K562 (cell line): Measurements from ENCODE around the gene EPHA2. TPM values are rescaled to one million over a fixed set of nuclear protein-coding genes. Genes with fewer than 3 reads are reported as not detected.
A peak's percentile ranks its signal among the peaks of the same experiment; 100 is the strongest.

Experiments used
- ATAC-seq: fragments of 200-7000 bp; cut with Tn5 transposase; 3 replicates; pipeline ENCODE4 v1.9.1; 2020; ENCODE audit warnings: moderate library complexity
- BruUV-seq: library from RNA; stranded (reverse); fragments of 400-500 nt; replicated peaks from 2 replicates; lab custom pipeline; 2021; lab: Mats Ljungman, UMichigan
- CTCF ChIA-PET: fragments of 300-600 bp; formaldehyde crosslinking; extraction: SDS; loops from one replicate; lab custom pipeline; 2021; ENCODE audit warnings: low intra/inter-chr PET ratio; lab: Yijun Ruan, JAX
- POLR2A ChIA-PET: fragments of 300-600, 350-650 bp; sonication (Branson Sonifier 250); formaldehyde crosslinking; extraction: SDS; loops from one replicate; lab custom pipeline; 2021; ENCODE audit warnings: antibody characterized with exemption, inconsistent platforms; lab: Yijun Ruan, JAX
- DNase-seq, 4 experiments: peaks; one replicate each; pipeline versions ENCODE4 v3.0.0 to v3.0.0-alpha.2; 2011 to 2018; ENCODE audit warnings: low spot score in 3 of 4, mixed read lengths in 3 of 4; ENCODE audit errors: extremely low read depth in 1 of 4
- FAIRE-seq: peaks from 2 replicates; lab custom pipeline; 2011; peaks lifted over from hg19 to GRCh38; lab: Jason Lieb, UNC
- H2AFZ ChIP-seq: 2 replicates; pipeline ENCODE4 v1.6.0; 2011; ENCODE audit warnings: low read depth, low read length, control low read depth, inconsistent platforms
- H3K27ac ChIP-seq: fragments of 200-600 bp; 3 replicates; pipeline ENCODE4 v1.8.0; 2011; ENCODE audit warnings: low read depth, mild to moderate bottlenecking, control low read depth, inconsistent platforms, low read length, moderate library complexity, mixed read lengths; ENCODE audit errors: extremely low read depth
- H3K27me3 ChIP-seq, 2 experiments: fragments of 300-600 bp in 1 of 2; 2 replicates in 1 of 2; 3 replicates in 1 of 2; pipeline versions ENCODE4 v1.6.0 to v1.8.0; 2011; ENCODE audit warnings: inconsistent platforms in 2 of 2, low read length in 2 of 2, mild to moderate bottlenecking in 1 of 2, mixed read lengths in 1 of 2, moderate library complexity in 1 of 2; ENCODE audit not compliant: control insufficient read depth in 2 of 2, insufficient read depth in 2 of 2
- H3K36me3 ChIP-seq: fragments of 300-600 bp; 3 replicates; pipeline ENCODE4 v1.8.0; 2011; ENCODE audit warnings: mild to moderate bottlenecking, low read length, inconsistent platforms; ENCODE audit not compliant: control insufficient read depth, insufficient read depth
- H3K4me1 ChIP-seq, 2 experiments: fragments of 200-600 bp in 1 of 2; replicated peaks in 1 of 2; 2 replicates in 1 of 2; 3 replicates in 1 of 2; pipeline versions ENCODE4 v1.5.1 to v1.8.0; 2011; ENCODE audit warnings: inconsistent platforms in 2 of 2, low read length in 2 of 2, mild to moderate bottlenecking in 1 of 2, mixed read lengths in 1 of 2, moderate library complexity in 1 of 2; ENCODE audit not compliant: control insufficient read depth in 2 of 2, insufficient read depth in 2 of 2
- H3K4me2 ChIP-seq: 2 replicates; pipeline ENCODE4 v1.6.1; 2011; ENCODE audit warnings: low read length, control low read depth, inconsistent platforms, mixed read lengths; ENCODE audit not compliant: insufficient read depth
- H3K4me3 ChIP-seq: fragments of 200-600 bp; sonication (generic), shearing (Covaris generic); 2 replicates; pipeline ENCODE4 v1.5.1; 2016; ENCODE audit warnings: control low read depth, inconsistent platforms
- H3K79me2 ChIP-seq: fragments of 200-600 bp; 3 replicates; pipeline ENCODE4 v1.8.0; 2011; ENCODE audit warnings: low read length, inconsistent platforms; ENCODE audit not compliant: control insufficient read depth, insufficient read depth
- H3K9ac ChIP-seq, 2 experiments: 2 replicates each; pipeline versions ENCODE4 v1.6.0 to v1.6.1; 2011; ENCODE audit warnings: low read depth in 2 of 2, low read length in 2 of 2, control low read depth in 1 of 2, inconsistent platforms in 1 of 2, mild to moderate bottlenecking in 1 of 2, mixed read lengths in 1 of 2; ENCODE audit not compliant: insufficient read depth in 1 of 2
- H3K9me1 ChIP-seq: one replicate; pipeline ENCODE4 v1.6.0; 2011; ENCODE audit warnings: inconsistent platforms, mild to moderate bottlenecking, low read length, moderate library complexity; ENCODE audit not compliant: control insufficient read depth, insufficient read depth
- H3K9me3 ChIP-seq: replicated peaks from 2 replicates; pipeline ENCODE4 v1.5.1; 2011; ENCODE audit warnings: low read depth, low read length, inconsistent platforms; ENCODE audit not compliant: control insufficient read depth, insufficient read depth
- H4K20me1 ChIP-seq: replicated peaks from 2 replicates; pipeline ENCODE4 v1.6.1; 2011; ENCODE audit warnings: low read length, inconsistent platforms, mixed read lengths; ENCODE audit not compliant: control insufficient read depth, insufficient read depth
- CTCF ChIP-seq, 3 experiments: IDR thresholded peaks in 2 of 3; conservative IDR thresholded peaks in 1 of 3; 2 replicates each; pipeline ENCODE4 v1.5.1; 2011 to 2012; ENCODE audit warnings: low read length in 3 of 3, mild to moderate bottlenecking in 3 of 3, control low read depth in 2 of 3, improper control_type of control experiment in 1 of 3, inconsistent platforms in 1 of 3, low read depth in 1 of 3, mixed read lengths in 1 of 3, moderate library complexity in 1 of 3; ENCODE audit not compliant: insufficient read depth in 2 of 3
- LCOR ChIP-seq: sonication (generic); formaldehyde crosslinking; IDR thresholded peaks from 2 replicates; pipeline ENCODE4 v1.8.0; 2022; ENCODE audit warnings: mild to moderate bottlenecking, missing genetic modification reagents
- SIN3A ChIP-seq, 2 experiments: fragments of 150-350 bp in 1 of 2; IDR thresholded peaks; 2 replicates each; pipeline ENCODE4 v1.6.1; 2011 to 2016; ENCODE audit warnings: borderline replicate concordance in 2 of 2, low read depth in 2 of 2, low read length in 2 of 2, mild to moderate bottlenecking in 2 of 2, moderate library complexity in 2 of 2; ENCODE audit not compliant: control insufficient read depth in 1 of 2
- SMC3 ChIP-seq: conservative IDR thresholded peaks from 2 replicates; pipeline ENCODE4 v1.6.1; 2011; ENCODE audit warnings: low read depth, low read length, improper control_type of control experiment; ENCODE audit not compliant: insufficient read depth
- TRIM28 ChIP-seq: fragments of 450-650 bp; IDR thresholded peaks from 2 replicates; pipeline ENCODE4 v1.6.1; 2017
- ZNF444 ChIP-seq: fragments of 250-450 bp; sonication (Bioruptor Pico); IDR thresholded peaks from 2 replicates; pipeline ENCODE4 v1.4.0; 2020; ENCODE audit warnings: mild to moderate bottlenecking, moderate library complexity
- WGBS: fragments of 100-300 bp; shearing (Covaris generic); methylation state at CpG from one replicate; pipeline ENCODE4 v1.1.6; 2016; ENCODE audit warnings: low coverage, mixed read lengths; ENCODE audit not compliant: insufficient coverage; ENCODE audit errors: missing lambda C conversion rate; 5-methylcytosine and 5-hydroxymethylcytosine counted together
- in situ Hi-C: fragments of 300-500 bp; cut with MboI; formaldehyde crosslinking; loops from 4 replicates; pipeline ENCODE4 v1.15.0; 2018; ENCODE audit warnings: inconsistent platforms, mixed read lengths
- intact Hi-C: fragments of 100-400 bp; cut with micrococcal nuclease; formaldehyde crosslinking; loops from 2 replicates; pipeline ENCODE4 v1.14.2; 2022
- polyA plus RNA-seq, 8 experiments: library from polyadenylated mRNA; depleted of rRNA in 4 of 8; stranded (reverse) in 5 of 8; unstranded in 3 of 8; fragments of >200 nt; fragmentation: Nextera tagmentation in 2 of 8; fragmentation: Illumina TruSeq in 1 of 8; extraction: Ambion mirVana in 2 of 8; extraction: Trizol in 1 of 8; gene quantifications; 2 replicates each; pipeline versions ENCODE4 v1.2.1 to v1.2.3, GENCODE V29; 2011 to 2014; ENCODE audit warnings: inconsistent platforms in 1 of 8, missing spikeins in 1 of 8
- total RNA-seq, 7 experiments: library from RNA; depleted of rRNA in 6 of 7; stranded (reverse); fragments of >200 nt in 6 of 7; fragmentation: Illumina TruSeq in 2 of 7; extraction: Trizol in 2 of 7; gene quantifications; 2 replicates each; pipeline versions ENCODE4 v1.2.1 to v1.2.3, GENCODE V29; 2011 to 2021; ENCODE audit warnings: low replicate concordance in 1 of 7
- TF ChIP-seq, protein P1 (sequence below): fragments of 250-450 bp; sonication (Bioruptor Pico); IDR thresholded peaks from 2 replicates; pipeline ENCODE4 v1.5.0; 2020; ENCODE audit warnings: mild to moderate bottlenecking

The EPHA2 gene
- total and polyA plus RNA-seq, 9 of the 15 experiments (the other 6 are each of a cell fraction or from before 2014, with no cell fraction given) = 0.04 to 0.40 (median 0.07) TPM; not detected in 4

DNA sequence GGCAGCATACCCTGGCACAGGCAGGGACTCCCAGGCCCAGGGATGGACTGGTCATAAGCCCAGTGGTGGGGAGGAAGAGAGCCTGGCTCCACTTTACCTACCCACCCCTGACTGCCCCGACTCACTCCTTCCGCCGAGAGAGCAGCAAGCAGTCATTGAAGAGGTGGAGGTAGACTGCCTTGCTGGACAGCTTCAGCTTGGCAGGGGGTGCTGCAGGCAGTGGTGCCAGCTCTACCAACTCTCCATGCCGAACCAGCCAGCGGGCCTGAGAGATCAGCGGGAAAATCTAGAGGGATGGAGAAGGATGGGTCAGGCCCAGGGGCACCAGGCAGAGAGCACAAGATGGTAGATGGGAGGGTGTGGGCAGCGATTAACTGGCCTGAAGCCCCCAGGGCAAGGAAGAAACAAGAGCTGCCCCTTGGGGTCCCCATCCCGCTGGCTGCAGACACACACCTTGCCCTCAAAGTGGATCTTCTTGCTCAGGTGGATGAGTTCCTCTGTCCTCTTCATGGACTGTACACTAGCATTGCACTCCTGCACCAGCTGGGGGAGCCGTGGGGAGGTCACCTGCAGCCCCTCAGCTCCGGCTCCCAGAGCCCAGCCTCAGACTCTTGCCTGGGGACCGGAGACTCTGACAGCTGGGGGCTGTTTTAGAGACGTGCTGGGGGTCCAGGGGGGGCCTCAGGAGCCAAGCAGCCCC, 48.9 kb upstream of the EPHA2 start (continued):
- TF ChIP-seq CTCF (IDR thresholded peaks at IDR 0.05 in 2 of 3, conservative IDR thresholded peaks at IDR 0.05 in 1 of 3; ENCODE audit: insufficient read depth in 2 of 3, low read depth in 1 of 3, low read length in 3 of 3) (peak; percentile 72 to 83 (median 76)), SMC3 (peak; percentile 73)

DNA sequence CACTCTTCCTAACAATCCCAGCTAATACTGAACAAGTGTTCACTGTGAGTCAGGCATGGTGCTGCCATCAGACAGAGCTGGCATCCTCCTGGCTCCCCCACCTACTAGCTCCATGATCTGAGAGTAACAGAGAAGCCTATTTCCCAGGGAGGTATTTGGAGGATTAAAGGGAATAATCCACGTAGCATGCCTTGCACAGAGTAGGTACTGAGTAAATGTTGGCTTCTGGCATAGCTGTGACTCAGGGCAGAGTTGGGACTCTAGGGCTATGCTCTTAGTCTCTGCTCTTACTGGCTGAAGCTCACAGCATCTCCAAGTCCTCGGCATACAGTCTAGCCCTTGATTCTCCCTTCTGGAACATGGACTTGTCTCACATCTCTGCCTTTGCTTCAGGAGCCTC, 48.3 kb upstream of the EPHA2 start:
- H3K36me3 ChIP-seq = no peaks in the 10 kb centered on the region
- FAIRE-seq (no peak), DNase-seq (no peak)
- H3K27me3 ChIP-seq = no peaks in the 10 kb centered on the region
- H2AFZ ChIP-seq = no peak overlapping the region
- H3K9me1 ChIP-seq = no peaks in the 10 kb centered on the region
- in situ Hi-C loops (no loop called here), intact Hi-C loops (no loop called here)
- no peaks in the 10 kb centered on the region for H3K9me3 ChIP-seq
- no TSS peak for BruUV-seq
- no peak overlapping the region for H3K4me3 ChIP-seq
- CTCF ChIA-PET = interaction anchor here (1.6 to 2.7 kb wide), 2 partner anchors 40 to 159 kb away, joined by 7 to 13 read pairs; no protein-coding TSS in a partner anchor
- peaks cover 26 to 45% of the 10 kb centered on the region in 2 experiments for H3K4me1 ChIP-seq
- TF ChIP-seq ZNF444 (CRISPR knock-in tag) (no peak), TRIM28 (no peak), SIN3A (IDR thresholded peaks at IDR 0.05; ENCODE audit: borderline replicate concordance in 2 of 2, control insufficient read depth in 1 of 2, low read depth in 2 of 2, low read length in 2 of 2) (no peak), LCOR (no peak)
- TF ChIP-seq, protein P1, sequence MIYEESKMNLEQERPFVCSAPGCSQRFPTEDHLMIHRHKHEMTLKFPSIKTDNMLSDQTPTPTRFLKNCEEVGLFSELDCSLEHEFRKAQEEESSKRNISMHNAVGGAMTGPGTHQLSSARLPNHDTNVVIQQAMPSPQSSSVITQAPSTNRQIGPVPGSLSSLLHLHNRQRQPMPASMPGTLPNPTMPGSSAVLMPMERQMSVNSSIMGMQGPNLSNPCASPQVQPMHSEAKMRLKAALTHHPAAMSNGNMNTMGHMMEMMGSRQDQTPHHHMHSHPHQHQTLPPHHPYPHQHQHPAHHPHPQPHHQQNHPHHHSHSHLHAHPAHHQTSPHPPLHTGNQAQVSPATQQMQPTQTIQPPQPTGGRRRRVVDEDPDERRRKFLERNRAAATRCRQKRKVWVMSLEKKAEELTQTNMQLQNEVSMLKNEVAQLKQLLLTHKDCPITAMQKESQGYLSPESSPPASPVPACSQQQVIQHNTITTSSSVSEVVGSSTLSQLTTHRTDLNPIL (CRISPR knock-in tag) = no peak
- TF ChIP-seq, all 486 proteins: peak for 0
- no peak for ATAC-seq
- POLR2A ChIA-PET = interaction anchor here (1.7 to 2.1 kb wide), 2 partner anchors 11 to 12 kb away, joined by 7 read pairs; no protein-coding TSS in a partner anchor
- Histone ChIP-seq H3K27ac (no peak overlapping the region), H4K20me1 (no peaks in the 10 kb centered on the region), H3K9ac (no peak overlapping the region), H3K4me2 (no peak overlapping the region), H3K79me2 (peaks cover 8% of the 10 kb centered on the region; the same call in 2 of the 3 replicates)
- 58% methylated on average over 2 of the region's 2 CpGs for WGBS
